ENCODE measurements around the gene NAALADL1. TPM values are rescaled to one million over a fixed set of nuclear protein-coding genes. Genes with fewer than 3 reads are reported as not detected.

NAALADL1 gene
- total and polyA plus RNA-seq, 8 donors, result 8.5 to 20.7 (median 13.7) TPM

DNA sequence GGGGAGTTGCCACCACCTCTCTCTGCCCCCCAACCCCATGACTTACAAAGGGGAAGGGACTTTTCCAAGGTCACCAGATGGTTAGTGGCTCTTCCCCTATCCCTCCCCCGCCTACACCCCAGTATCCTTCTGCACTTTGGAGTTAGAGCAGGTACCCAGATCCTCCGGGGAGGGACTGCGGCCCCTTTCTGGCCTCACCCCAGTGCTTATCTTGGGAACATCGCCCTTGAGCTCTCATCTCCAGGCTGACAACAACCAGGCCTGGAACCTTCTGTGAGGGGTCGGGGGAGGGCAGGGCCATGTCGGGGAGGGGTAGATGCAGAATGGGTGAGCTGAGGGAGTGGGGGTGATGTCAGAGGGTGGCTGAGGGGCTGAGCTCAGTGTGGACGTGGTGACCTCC lies 7.5 kb upstream of the NAALADL1 start:
- TF ChIP-seq, protein P1, sequence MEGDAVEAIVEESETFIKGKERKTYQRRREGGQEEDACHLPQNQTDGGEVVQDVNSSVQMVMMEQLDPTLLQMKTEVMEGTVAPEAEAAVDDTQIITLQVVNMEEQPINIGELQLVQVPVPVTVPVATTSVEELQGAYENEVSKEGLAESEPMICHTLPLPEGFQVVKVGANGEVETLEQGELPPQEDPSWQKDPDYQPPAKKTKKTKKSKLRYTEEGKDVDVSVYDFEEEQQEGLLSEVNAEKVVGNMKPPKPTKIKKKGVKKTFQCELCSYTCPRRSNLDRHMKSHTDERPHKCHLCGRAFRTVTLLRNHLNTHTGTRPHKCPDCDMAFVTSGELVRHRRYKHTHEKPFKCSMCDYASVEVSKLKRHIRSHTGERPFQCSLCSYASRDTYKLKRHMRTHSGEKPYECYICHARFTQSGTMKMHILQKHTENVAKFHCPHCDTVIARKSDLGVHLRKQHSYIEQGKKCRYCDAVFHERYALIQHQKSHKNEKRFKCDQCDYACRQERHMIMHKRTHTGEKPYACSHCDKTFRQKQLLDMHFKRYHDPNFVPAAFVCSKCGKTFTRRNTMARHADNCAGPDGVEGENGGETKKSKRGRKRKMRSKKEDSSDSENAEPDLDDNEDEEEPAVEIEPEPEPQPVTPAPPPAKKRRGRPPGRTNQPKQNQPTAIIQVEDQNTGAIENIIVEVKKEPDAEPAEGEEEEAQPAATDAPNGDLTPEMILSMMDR (IDR thresholded peaks at IDR 0.05), result no peak
- Histone ChIP-seq H3K4me1 (no peaks in the 10 kb centered on the region), H3K27me3 (no peaks in the 10 kb centered on the region), H3K27ac (no peak overlapping the region), H3K9me3 (no peaks in the 10 kb centered on the region), H3K36me3 (no peaks in the 10 kb centered on the region), H3K4me3 (no peak overlapping the region)
- ATAC-seq (no peak), DNase-seq (no peak)
- intact Hi-C loops (cut with DNase I), result no loop called here

DNA sequence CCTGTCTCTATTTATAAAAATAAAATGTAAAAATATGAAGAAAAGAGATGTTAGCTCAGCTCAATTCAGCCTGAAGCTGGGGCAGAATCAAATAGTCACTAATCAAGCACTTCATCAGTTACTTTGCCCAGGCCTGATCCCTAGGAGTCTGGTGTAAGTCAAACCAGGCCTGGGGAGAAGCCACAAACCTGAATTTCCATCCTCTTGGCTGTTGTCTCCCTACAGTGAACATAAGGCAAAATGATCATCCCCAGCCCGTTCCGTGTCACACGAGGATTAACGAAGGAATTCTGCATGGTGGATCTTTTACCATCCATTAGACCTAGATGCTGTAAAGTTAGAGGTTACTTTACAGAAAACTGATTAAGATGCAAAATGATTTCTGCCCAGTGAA lies 6.5 kb upstream of the NAALADL1 start:
- TF ChIP-seq, protein P1 (IDR thresholded peaks at IDR 0.05), result no peak
- Histone ChIP-seq H3K9me3 (no peaks in the 10 kb centered on the region), H3K4me1 (no peaks in the 10 kb centered on the region), H3K36me3 (no peaks in the 10 kb centered on the region), H3K4me3 (no peak overlapping the region), H3K27ac (no peak overlapping the region), H3K27me3 (no peaks in the 10 kb centered on the region)
- intact Hi-C loops (cut with DNase I), result no loop called here
- DNase-seq (no peak), ATAC-seq (no peak)

DNA sequence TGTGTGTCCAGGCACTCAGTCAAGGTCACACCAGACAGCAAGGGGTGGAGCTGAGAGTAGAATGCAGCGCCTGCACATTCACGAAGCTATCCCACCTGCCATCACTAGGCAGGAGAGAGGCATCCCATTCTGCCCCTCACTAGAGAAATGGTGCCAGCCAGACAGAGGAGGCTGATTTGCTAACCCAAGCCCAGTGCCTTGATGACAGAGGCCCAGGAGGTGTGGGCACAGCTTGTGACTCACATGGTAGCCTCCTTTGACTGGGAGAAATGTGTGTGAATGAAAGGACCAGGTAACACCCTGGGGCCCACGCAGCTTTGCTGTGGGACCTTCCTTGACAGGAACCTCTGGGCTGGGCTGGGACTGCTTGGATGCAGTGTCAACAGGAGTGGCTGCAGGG lies 5.2 kb upstream of the NAALADL1 start:
- H3K27ac ChIP-seq, result no peak overlapping the region
- H3K9me3 ChIP-seq, result no peaks in the 10 kb centered on the region
- ATAC-seq, result no peak
- TF ChIP-seq, protein P1 (IDR thresholded peaks at IDR 0.05), result no peak
- H3K4me3 ChIP-seq, result no peak overlapping the region
- DNase-seq, result no peak
- H3K4me1 ChIP-seq, result no peaks in the 10 kb centered on the region
- H3K27me3 ChIP-seq, result no peaks in the 10 kb centered on the region
- no peaks in the 10 kb centered on the region for H3K36me3 ChIP-seq
- intact Hi-C loops (cut with DNase I), result no loop called here

DNA sequence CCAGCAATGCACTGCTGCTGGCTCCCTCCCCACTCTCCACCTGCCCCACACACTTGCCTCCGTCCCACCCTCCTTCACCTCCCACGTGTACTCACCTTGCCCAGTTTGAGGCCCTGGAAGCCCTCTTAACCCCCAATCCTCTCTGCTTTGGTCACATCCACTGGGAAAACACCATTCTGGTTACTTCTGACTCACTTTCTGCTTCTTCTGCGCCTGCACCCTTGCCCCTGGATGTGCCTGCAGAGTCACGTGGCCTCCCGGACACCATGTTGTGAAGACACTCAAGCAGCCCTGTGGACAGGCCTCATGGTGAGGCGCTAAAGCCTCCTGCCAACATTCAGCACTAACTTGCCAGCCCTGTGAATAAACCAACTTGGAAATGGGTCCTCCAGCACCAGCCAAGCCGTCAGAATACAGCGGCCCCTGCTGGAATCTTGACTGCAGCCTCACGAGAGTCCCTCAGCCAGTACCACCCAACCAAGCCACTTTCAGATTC lies 2.6 kb upstream of the NAALADL1 start:
- H3K4me1 ChIP-seq, result no peaks in the 10 kb centered on the region
- no peak overlapping the region for H3K4me3 ChIP-seq
- no peaks in the 10 kb centered on the region for H3K27me3 ChIP-seq
- intact Hi-C loops (cut with DNase I), result no loop called here
- H3K27ac ChIP-seq, result no peak overlapping the region
- TF ChIP-seq, protein P1 (IDR thresholded peaks at IDR 0.05), result no peak
- DNase-seq (no peak), ATAC-seq (peak; percentile 67)
- no peaks in the 10 kb centered on the region for H3K9me3 ChIP-seq
- H3K36me3 ChIP-seq, result no peaks in the 10 kb centered on the region

DNA sequence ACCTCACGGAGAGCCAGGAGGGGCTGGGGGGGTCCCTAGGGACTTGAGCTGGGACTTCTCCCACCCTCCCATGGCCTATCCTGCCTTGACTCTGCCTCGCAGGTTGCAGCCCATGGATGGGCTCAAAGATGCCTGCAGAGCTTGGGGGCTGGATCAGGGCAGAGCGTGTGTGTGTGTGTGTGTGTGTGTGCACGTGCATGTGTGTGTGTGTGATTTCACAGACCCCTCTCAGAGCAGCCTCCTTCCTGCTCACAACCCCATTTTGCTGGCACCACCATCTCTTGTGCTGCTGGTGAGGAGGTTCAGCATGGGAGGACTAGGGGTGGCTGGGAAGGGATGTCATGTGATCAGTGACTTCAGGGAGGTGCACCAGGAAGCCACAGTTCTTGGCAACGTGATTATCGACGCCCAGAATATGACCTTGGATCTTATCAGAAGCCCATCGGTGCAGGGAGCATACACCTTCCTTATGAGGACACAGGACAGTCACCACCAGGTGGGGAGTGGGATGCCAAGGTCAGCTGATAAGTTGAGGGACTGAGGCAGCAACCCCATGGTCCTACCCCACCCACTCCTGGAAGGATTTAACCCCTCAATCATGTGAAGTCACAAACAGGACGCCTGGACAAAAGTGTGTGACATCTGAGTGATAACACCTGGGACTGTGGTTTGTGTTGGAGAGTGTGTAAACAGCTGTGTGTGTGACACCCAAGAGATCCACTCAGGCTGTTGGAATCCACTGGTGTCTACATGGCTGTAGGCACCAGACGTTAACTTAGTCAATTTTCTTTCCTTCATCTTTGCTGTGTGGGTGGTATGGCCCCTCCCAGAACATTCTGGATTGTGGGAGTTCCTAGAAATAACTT lies 1.8 kb upstream of the NAALADL1 start:
- intact Hi-C loops (cut with DNase I), result no loop called here
- no peak for ATAC-seq
- no peak for DNase-seq

More for the DNA sequence above, 1.8 kb upstream of the NAALADL1 start:
- no peaks in the 10 kb centered on the region for H3K4me1 ChIP-seq
- no peaks in the 10 kb centered on the region for H3K27me3 ChIP-seq
- no peak overlapping the region for H3K4me3 ChIP-seq
- TF ChIP-seq, protein P1 (IDR thresholded peaks at IDR 0.05), result no peak
- no peaks in the 10 kb centered on the region for H3K36me3 ChIP-seq
- no peaks in the 10 kb centered on the region for H3K9me3 ChIP-seq
- H3K27ac ChIP-seq, result no peak overlapping the region
